ENCODE results near the gene ASIC4. TPM values are rescaled to one million over a fixed set of nuclear protein-coding genes. Genes with fewer than 3 reads are reported as not detected.

Gene ASIC4
- total RNA-seq, 1 donor from 2014 or later: 0.26 TPM

DNA sequence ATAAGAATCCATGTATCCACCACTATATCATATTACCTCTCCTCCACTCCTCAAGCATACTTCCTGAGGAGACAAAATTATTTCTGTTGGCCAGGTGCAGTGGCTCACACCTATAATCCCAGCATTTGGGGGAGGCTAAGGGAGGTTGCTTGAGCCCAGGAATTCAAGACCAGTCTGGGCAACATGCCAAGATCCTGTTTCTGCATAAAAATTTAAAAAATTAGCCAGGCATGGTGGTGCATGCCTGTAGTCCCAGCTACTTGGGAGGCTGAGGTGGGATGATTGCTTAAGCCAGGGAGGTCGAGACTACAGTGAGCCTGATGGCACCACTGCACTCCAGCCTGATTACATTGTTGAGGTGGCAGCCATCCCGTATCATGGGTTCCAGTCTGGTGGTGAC, 67.1 kb downstream of the ASIC4 start:
- TF ChIP-seq, protein P1, sequence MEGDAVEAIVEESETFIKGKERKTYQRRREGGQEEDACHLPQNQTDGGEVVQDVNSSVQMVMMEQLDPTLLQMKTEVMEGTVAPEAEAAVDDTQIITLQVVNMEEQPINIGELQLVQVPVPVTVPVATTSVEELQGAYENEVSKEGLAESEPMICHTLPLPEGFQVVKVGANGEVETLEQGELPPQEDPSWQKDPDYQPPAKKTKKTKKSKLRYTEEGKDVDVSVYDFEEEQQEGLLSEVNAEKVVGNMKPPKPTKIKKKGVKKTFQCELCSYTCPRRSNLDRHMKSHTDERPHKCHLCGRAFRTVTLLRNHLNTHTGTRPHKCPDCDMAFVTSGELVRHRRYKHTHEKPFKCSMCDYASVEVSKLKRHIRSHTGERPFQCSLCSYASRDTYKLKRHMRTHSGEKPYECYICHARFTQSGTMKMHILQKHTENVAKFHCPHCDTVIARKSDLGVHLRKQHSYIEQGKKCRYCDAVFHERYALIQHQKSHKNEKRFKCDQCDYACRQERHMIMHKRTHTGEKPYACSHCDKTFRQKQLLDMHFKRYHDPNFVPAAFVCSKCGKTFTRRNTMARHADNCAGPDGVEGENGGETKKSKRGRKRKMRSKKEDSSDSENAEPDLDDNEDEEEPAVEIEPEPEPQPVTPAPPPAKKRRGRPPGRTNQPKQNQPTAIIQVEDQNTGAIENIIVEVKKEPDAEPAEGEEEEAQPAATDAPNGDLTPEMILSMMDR (IDR thresholded peaks at IDR 0.05): no peak
- TF ChIP-seq EZH2phosphoT487 (IDR thresholded peaks at IDR 0.05) (no peak), EZH2 (IDR thresholded peaks at IDR 0.05) (no peak)
- Mint-ChIP-seq H3K9me3 (no peaks in the 10 kb centered on the region), H3K27ac (no peak overlapping the region), H3K4me1 (peaks cover 35% of the 10 kb centered on the region), H3K4me3 (no peak overlapping the region), H3K27me3 (ENCODE audit: insufficient read depth, low read depth) (peaks cover 6% of the 10 kb centered on the region), H3K36me3 (no peaks in the 10 kb centered on the region)
- Histone ChIP-seq H3K4me2 (no peak overlapping the region), H3K79me2 (ENCODE audit: low read depth) (no peaks in the 10 kb centered on the region), H3F3A (ENCODE audit: low read depth) (peaks cover 32% of the 10 kb centered on the region), H3K27ac (no peak overlapping the region), H4K20me1 (ENCODE audit: low read depth) (no peaks in the 10 kb centered on the region), H3K9me3 (ENCODE audit: low read depth) (no peaks in the 10 kb centered on the region), H3K27me3 (no peaks in the 10 kb centered on the region), H3K36me3 (no peaks in the 10 kb centered on the region), H3K9ac (no peak overlapping the region), H3K4me3 (no peak overlapping the region), H3K4me1 (peaks cover 31% of the 10 kb centered on the region), H2AFZ (replicated peaks) (no peak overlapping the region)
- no peak for DNase-seq (ENCODE audit: low spot score)

Small RNA genes within 50 kb of the gene (microRNA-seq; reads per million reads assigned to microRNA genes)
- not detected for gene MIR3132

Small RNA genes within 50 kb of the gene (small RNA-seq; reads per million reads assigned to genes)
- not detected for gene MIR3132

Other genes with a start within 250 kb of the ASIC4 start
- gene DNAJB2, start 235.1 kb upstream of the ASIC4 start, total RNA-seq (ENCODE audit: low replicate concordance): 35.0 and 37.0 TPM in 2 replicates
- gene PTPRN, start 205.1 kb upstream of the ASIC4 start, total RNA-seq (ENCODE audit: low replicate concordance): 0.60 and 4.2 TPM in 2 replicates
- not detected in 2 replicates for gene RESP18, start 181.7 kb upstream of the ASIC4 start, total RNA-seq (ENCODE audit: low replicate concordance)
- gene DNPEP, start 126.6 kb upstream of the ASIC4 start, total RNA-seq (ENCODE audit: low replicate concordance): 36.6 and 120 TPM in 2 replicates
- gene DES, start 96.1 kb upstream of the ASIC4 start, total RNA-seq (ENCODE audit: low replicate concordance): 0.31 TPM in 1 of 2 replicates, not detected in the other
- 5.6 and 18.4 TPM in 2 replicates for gene SPEG, start 79.6 kb upstream of the ASIC4 start, total RNA-seq (ENCODE audit: low replicate concordance)
- gene GMPPA, start 15.6 kb upstream of the ASIC4 start, total RNA-seq (ENCODE audit: low replicate concordance): 23.8 and 49.3 TPM in 2 replicates
- 6.7 and 27.7 TPM in 2 replicates for gene CHPF, start 29.3 kb downstream of the ASIC4 start, total RNA-seq (ENCODE audit: low replicate concordance)
- gene TMEM198, start 29.5 kb downstream of the ASIC4 start, total RNA-seq (ENCODE audit: low replicate concordance): 0.79 and 2.3 TPM in 2 replicates
- 31.0 and 111 TPM in 2 replicates for gene OBSL1, start 57.1 kb downstream of the ASIC4 start, total RNA-seq (ENCODE audit: low replicate concordance)
- 0.31 TPM in 1 of 2 replicates, not detected in the other for gene INHA, start 57.8 kb downstream of the ASIC4 start, total RNA-seq (ENCODE audit: low replicate concordance)
- gene STK11IP, start 83.4 kb downstream of the ASIC4 start, total RNA-seq (ENCODE audit: low replicate concordance): 16.8 and 22.7 TPM in 2 replicates
- 0.88 and 3.7 TPM in 2 replicates for gene SLC4A3, start 113.1 kb downstream of the ASIC4 start, total RNA-seq (ENCODE audit: low replicate concordance)

Data from neural progenitor cell (in vitro differentiated cells).